ENCODE results near the gene IPO13. TPM values are rescaled to one million over a fixed set of nuclear protein-coding genes. Genes with fewer than 3 reads are reported as not detected.

Gene IPO13
- total and polyA plus RNA-seq, 7 donors, result 26.8 to 140 (median 93.0) TPM

- no peak for ATAC-seq
- no peak overlapping the region for H3K27ac ChIP-seq
- DNase-seq, result no peak
- H3K9me3 ChIP-seq, result no peaks in the 10 kb centered on the region
- no peak for TF ChIP-seq CTCF (IDR thresholded peaks at IDR 0.05)
- H3K36me3 ChIP-seq (ENCODE audit: insufficient read depth in 1 of 2, low read depth in 1 of 2), result no peaks in the 10 kb centered on the region
- peak overlapping the region; percentile 64 for H3K4me3 ChIP-seq
- WGBS, 3 donors, result 11 to 44% (median 16%) methylated on average over 13 to 48 of the region's 48 CpGs
- H3K4me1 ChIP-seq, result peaks cover 25% of the 10 kb centered on the region
- intact Hi-C loops (cut with DNase I), result loop anchor here (2.0 to 10.0 kb wide), 3 partner anchors 173 to 409 kb away; no protein-coding TSS in a partner anchor
- H3K27me3 ChIP-seq (ENCODE audit: insufficient read depth in 3 of 3, low read length in 2 of 3), result peaks cover 0 to 4% (median 0%) of the 10 kb centered on the region in 3 donors
Measured at GRCh38 chr1:43935711-43936427, 10.9 kb upstream of the IPO13 start.

- Histone ChIP-seq H3K36me3 (ENCODE audit: insufficient read depth in 1 of 2, low read depth in 1 of 2) (no peaks in the 10 kb centered on the region), H3K27me3 (ENCODE audit: insufficient read depth in 3 of 3, low read length in 2 of 3) (peaks cover 0 to 4% (median 0%) of the 10 kb centered on the region in 3 donors), H3K4me3 (peak overlapping the region; percentile 64), H3K4me1 (peaks cover 25% of the 10 kb centered on the region), H3K27ac (no peak overlapping the region), H3K9me3 (no peaks in the 10 kb centered on the region)
- DNase-seq (peak; percentile 30 to 66), ATAC-seq (peak in 3 of 4 donors; percentile 21 to 36 (median 30))
- WGBS, 3 donors, result 15 to 30% (median 22%) methylated on average over 29 to 56 of the region's 56 CpGs
- intact Hi-C loops (cut with DNase I), result loop anchor here (2.0 to 10.0 kb wide), 3 partner anchors 174 to 409 kb away; no protein-coding TSS in a partner anchor
- TF ChIP-seq CTCF (IDR thresholded peaks at IDR 0.05), result no peak
Measured at GRCh38 chr1:43936431-43937151, 10.2 kb upstream of the IPO13 start.

GRCh38 chr1:43937179-43937865 is 9.4 kb upstream of the IPO13 start:
- 91 to 94% (median 92%) methylated on average over 8 of the region's 8 CpGs for WGBS, 3 donors
- DNase-seq, result no peak
- intact Hi-C loops (cut with DNase I), result loop anchor here (2.0 to 10.0 kb wide), 3 partner anchors 175 to 410 kb away; no protein-coding TSS in a partner anchor
- Histone ChIP-seq H3K4me3 (no peak overlapping the region), H3K9me3 (no peaks in the 10 kb centered on the region), H3K27ac (no peak overlapping the region), H3K36me3 (ENCODE audit: insufficient read depth in 1 of 2, low read depth in 1 of 2) (no peaks in the 10 kb centered on the region), H3K27me3 (ENCODE audit: insufficient read depth in 3 of 3, low read length in 2 of 3) (peaks cover 0 to 4% (median 0%) of the 10 kb centered on the region in 3 donors), H3K4me1 (peaks cover 25% of the 10 kb centered on the region)
- no peak for ATAC-seq
- TF ChIP-seq CTCF (IDR thresholded peaks at IDR 0.05), result no peak

- ATAC-seq, result no peak
Measured at GRCh38 chr1:43938383-43938782, 8.4 kb upstream of the IPO13 start.

More at GRCh38 chr1:43938383-43938782, 8.4 kb upstream of the IPO13 start:
- 35 to 56% (median 43%) methylated on average over 10 of the region's 10 CpGs for whole genome bisulfite sequencing, 3 donors
- no peak for TF ChIP-seq CTCF (IDR thresholded peaks at IDR 0.05)
- no peak for DNase-seq
- Histone ChIP-seq H3K36me3 (ENCODE audit: insufficient read depth in 1 of 2, low read depth in 1 of 2) (no peaks in the 10 kb centered on the region), H3K27me3 (ENCODE audit: insufficient read depth in 3 of 3, low read length in 2 of 3) (peaks cover 0 to 4% (median 0%) of the 10 kb centered on the region in 3 donors), H3K9me3 (no peaks in the 10 kb centered on the region), H3K4me3 (no peak overlapping the region), H3K27ac (no peak overlapping the region), H3K4me1 (peaks cover 20% of the 10 kb centered on the region)
- intact Hi-C loops (cut with DNase I), result loop anchor here in 1 of 2 donors (5.0 to 10.0 kb wide), 2 partner anchors 274 to 411 kb away; no protein-coding TSS in a partner anchor

Measured in psoas muscle (tissue), 8 donors.